ENCODE results near the gene DAAM2.

Gene DAAM2

GRCh38 chr6:39876111-39876510 lies 83.9 kb downstream of the DAAM2 start:
- intact Hi-C loops (cut with DNase I; ENCODE audit: low total_unique reads): no loop called here
- no peak for TF ChIP-seq CTCF (IDR thresholded peaks at IDR 0.05)
- Histone ChIP-seq H3K36me3 (peaks cover 62 to 76% (median 75%) of the 10 kb centered on the region in 3 donors), H3K27ac (peak overlapping the region in 1 of 2 donors; percentile 79), H3K4me3 (no peak overlapping the region), H3K4me1 (peaks cover 0 to 31% (median 21%) of the 10 kb centered on the region in 4 donors), H3K9me3 (no peaks in the 10 kb centered on the region), H3K27me3 (no peaks in the 10 kb centered on the region)
- DNase-seq: no peak

- Histone ChIP-seq H3K27me3 (no peaks in the 10 kb centered on the region), H3K4me1 (peaks cover 0 to 39% (median 29%) of the 10 kb centered on the region in 4 donors), H3K9me3 (no peaks in the 10 kb centered on the region), H3K27ac (peak overlapping the region; percentile 79 to 84), H3K36me3 (peaks cover 59 to 69% (median 68%) of the 10 kb centered on the region in 3 donors), H3K4me3 (no peak overlapping the region)
- intact Hi-C loops (cut with DNase I; ENCODE audit: low total_unique reads): no loop called here
- no peak for DNase-seq
- no peak for TF ChIP-seq CTCF (IDR thresholded peaks at IDR 0.05)
These were observed 84.7 kb downstream of the DAAM2 start for GRCh38 chr6:39876826-39877225.

- DNase-seq: no peak
- H3K4me1 ChIP-seq: peaks cover 0 to 66% (median 49%) of the 10 kb centered on the region in 4 donors
- no peaks in the 10 kb centered on the region for H3K9me3 ChIP-seq
- H3K27me3 ChIP-seq: no peaks in the 10 kb centered on the region
- H3K4me3 ChIP-seq: no peak overlapping the region
- no peak for TF ChIP-seq CTCF (IDR thresholded peaks at IDR 0.05)
- intact Hi-C loops (cut with DNase I; ENCODE audit: low total_unique reads): no loop called here
- H3K36me3 ChIP-seq: peaks cover 41 to 42% (median 41%) of the 10 kb centered on the region in 3 donors
- peak overlapping the region; percentile 79 to 84 for H3K27ac ChIP-seq
These were observed 87.4 kb downstream of the DAAM2 start for GRCh38 chr6:39879535-39879934.

- peak overlapping the region; percentile 79 to 84 for H3K27ac ChIP-seq
- intact Hi-C loops (cut with DNase I; ENCODE audit: low total_unique reads): no loop called here
- no peaks in the 10 kb centered on the region for H3K9me3 ChIP-seq
- peaks cover 30 to 32% (median 30%) of the 10 kb centered on the region in 3 donors for H3K36me3 ChIP-seq
- no peak for DNase-seq
- no peaks in the 10 kb centered on the region for H3K27me3 ChIP-seq
- H3K4me3 ChIP-seq: no peak overlapping the region
- H3K4me1 ChIP-seq: peaks cover 0 to 76% (median 58%) of the 10 kb centered on the region in 4 donors
- TF ChIP-seq CTCF (IDR thresholded peaks at IDR 0.05): no peak
These were observed 88.4 kb downstream of the DAAM2 start for GRCh38 chr6:39880594-39880993.

- H3K4me1 ChIP-seq: peaks cover 0 to 90% (median 71%) of the 10 kb centered on the region in 4 donors
- H3K36me3 ChIP-seq: peaks cover 18 to 22% (median 18%) of the 10 kb centered on the region in 3 donors
- peak overlapping the region; percentile 2 to 13 for H3K4me3 ChIP-seq
- DNase-seq: peak; percentile 60 to 85
- H3K27me3 ChIP-seq: no peaks in the 10 kb centered on the region
- no peaks in the 10 kb centered on the region for H3K9me3 ChIP-seq
- peak overlapping the region; percentile 79 to 84 for H3K27ac ChIP-seq
- intact Hi-C loops (cut with DNase I; ENCODE audit: low total_unique reads): no loop called here
- TF ChIP-seq CTCF (IDR thresholded peaks at IDR 0.05): no peak
These were observed 89.8 kb downstream of the DAAM2 start for GRCh38 chr6:39881851-39882530.

Data from tibial artery (tissue), 4 donors.